Activated CD8-positive, alpha-beta memory T cell treated with anti-CD3 and anti-CD28 coated beads, Interleukin-2, amount 50 U/mL, for 48 hours (primary cell): ENCODE results near the gene MTAP.

Experiments used
- DNase-seq: peaks from one replicate; pipeline ENCODE4 v3.0.0-alpha.2; 2020

The MTAP gene

DNA sequence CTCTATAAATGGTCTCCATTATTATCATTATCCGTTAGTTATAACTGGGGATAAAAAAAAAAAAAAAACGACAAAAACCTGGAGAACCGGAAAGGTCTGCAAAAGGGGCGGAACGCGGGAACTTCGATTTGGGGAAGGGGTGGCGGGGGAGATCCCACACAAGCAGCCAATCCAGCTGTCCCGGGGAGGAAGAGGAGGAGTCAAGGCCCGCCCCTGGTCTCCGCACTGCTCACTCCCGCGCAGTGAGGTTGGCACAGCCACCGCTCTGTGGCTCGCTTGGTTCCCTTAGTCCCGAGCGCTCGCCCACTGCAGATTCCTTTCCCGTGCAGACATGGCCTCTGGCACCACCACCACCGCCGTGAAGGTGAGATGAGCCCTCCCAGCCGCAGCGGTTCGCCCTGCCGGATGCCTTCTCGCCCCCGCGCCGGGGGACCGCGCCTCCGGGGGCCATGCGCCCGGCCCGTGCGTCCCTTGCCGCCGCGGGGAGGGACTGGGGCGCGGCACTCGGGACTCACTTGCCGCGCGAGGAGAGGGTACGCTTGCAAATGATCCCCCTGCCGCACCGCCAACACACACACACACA lies at the start of gene MTAP:
MTAP (plus strand) TSS at position 219 of the 583 bp plus-strand sequence; CDS start at position 332, 113 bp downstream.
- DNase-seq, result peak; percentile 85

GRCh38 chr9:21753523-21753922 lies 48.9 kb upstream of the MTAP start:
- DNase-seq, result no peak

DNA sequence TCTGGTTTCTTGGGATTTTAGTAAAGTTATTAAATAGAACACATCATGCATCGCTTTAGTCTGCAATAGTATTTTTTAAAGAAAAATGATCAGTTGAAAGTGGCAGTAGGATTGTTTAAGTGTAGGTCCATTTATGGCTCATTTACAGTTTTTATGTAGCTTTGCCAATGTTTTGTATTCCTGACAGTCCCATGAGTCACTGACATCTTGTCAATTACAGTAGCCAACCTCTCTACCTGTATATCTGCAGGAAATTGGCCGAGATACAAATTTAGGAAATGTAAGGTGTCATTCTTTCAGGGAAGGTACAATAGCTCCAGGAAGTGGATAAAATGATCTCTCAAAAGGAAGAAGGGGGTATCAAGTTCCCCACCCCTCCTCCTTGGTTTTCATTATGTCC lies 47.7 kb upstream of the MTAP start:
- DNase-seq, result no peak

DNA sequence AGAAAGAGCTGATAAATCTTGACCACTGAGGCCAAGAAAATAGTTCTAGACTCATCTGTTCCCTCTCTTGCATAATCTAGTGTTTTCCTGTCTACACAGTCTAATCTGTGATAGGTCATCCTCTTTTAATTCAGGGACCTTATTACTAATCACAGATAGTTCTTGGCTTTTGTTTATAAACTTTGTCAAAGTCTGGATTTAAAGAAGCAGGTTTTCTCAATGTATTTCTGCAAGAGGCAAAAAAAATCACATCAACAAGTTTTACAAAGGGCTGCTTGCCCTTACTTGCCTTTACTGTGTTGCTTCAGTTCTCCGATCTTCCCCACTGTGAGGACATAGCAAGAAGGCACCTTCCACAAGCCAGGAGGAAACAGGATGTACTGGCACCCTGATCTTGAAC lies 43.9 kb upstream of the MTAP start:
- DNase-seq, result no peak

DNA sequence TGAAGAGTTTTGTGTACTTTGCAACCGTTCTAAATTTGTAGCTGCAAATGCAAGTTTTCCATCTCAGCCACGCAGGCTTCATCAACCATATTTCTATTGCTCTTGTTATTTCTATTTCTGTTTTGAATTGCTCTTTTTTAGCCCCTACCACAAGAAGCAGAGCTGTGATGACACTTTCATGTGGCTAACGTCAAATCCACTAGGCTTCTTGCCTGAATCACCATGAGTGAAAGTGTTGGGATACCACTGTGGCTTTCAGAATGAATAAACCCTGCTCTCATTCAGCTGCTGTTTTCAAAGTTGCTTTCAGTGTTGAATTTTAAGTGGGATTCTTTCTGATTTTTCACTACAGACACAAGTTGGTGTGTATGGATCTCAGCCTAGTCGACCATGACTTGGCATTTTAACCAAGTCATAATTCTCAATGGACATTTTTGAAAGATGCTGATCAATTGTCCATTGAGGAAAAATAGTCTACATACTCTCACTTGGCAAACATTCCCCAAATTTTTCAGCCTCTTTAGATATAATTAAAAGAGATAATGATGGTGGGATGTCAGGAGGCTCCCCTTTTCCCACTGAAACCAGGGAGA lies 41.0 kb upstream of the MTAP start:
- DNase-seq, result no peak

DNA sequence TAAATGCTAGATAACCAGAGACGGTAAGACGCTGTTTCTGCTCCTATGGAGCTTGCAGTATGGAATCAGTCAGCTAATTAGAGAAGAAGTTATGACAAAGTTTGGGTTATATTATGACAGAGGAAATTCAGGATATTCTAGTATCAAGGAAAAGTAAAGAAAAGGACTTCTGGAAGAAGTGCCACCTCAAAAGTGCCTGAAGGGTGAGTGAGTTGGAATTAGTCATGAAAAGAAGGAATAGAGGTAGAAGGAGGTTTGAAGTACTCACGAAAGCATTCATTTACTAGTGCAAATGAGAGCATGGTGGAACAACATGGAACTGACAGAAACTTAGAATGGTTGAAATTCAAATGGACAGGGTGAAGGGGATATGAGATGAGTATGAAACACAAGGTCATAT lies 40.4 kb upstream of the MTAP start:
- DNase-seq, result no peak

DNA sequence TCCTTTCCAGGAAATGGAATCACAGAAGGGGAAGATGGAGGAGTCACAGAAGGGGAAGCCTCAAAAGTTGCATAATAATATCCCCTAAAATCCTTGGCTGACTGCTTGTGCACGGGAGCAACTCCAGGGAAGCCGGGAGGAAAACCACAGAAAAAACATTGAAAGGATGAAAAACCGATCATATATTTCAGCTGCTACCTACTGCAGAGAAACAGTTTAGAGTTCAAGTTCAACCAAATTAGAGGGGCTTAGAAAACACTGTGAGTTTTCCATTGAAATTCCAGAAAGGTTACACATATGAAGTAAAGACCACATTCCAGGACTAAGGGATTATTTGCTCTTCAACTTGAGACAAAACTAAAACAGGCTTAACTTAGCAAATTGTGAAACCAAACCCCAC lies 37.6 kb upstream of the MTAP start:
- no peak for DNase-seq

DNA sequence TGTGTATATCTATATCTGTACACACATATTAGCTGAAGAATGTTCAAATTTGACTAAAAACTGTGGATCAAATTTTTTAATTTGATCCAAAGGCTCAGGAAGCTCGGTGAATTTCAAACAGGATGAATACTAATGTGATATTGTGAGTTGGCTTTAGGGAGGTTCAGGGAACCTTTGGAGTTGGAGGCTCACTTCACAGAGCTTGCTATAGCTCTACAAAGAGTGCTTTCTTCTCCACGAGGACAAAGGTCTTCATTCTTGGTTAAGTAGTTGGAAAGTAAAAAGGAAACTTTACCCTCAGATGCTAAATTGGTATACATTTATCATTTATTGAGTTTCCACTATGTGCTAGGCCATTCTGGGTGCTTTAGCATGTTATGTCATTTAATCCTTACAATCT lies 36.3 kb upstream of the MTAP start:
- no peak for DNase-seq

- no peak for DNase-seq
Measured at GRCh38 chr9:21770871-21771560, 31.4 kb upstream of the MTAP start.

- no peak for DNase-seq
Measured at GRCh38 chr9:21777701-21778100, 24.7 kb upstream of the MTAP start.

- DNase-seq, result no peak
Measured at GRCh38 chr9:21778304-21778703, 24.1 kb upstream of the MTAP start.

- no peak for DNase-seq
Measured at GRCh38 chr9:21779397-21779796, 23.0 kb upstream of the MTAP start.

DNA sequence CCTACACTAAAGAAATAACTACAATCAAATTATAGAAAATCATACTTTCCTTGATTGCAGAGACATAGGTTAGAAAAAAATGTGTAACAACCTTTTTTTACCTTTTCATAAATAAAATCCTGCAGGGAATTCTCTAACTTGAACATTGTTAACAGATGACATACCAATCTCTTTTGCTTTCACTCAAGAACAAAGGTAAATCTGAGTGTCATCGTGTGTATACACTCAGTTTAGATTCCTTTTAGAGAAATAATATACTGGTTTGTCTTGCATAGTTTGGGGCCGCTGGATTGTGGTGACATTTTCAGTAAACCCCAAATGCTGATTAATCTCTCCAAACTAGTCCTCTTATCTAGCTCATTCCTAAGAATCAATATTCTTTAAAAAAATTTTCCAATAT lies 20.8 kb upstream of the MTAP start:
- no peak for DNase-seq

- DNase-seq, result no peak
Measured at GRCh38 chr9:21782205-21782604, 20.2 kb upstream of the MTAP start.

- DNase-seq, result no peak
Measured at GRCh38 chr9:21788752-21789151, 13.7 kb upstream of the MTAP start.

- DNase-seq, result no peak
Measured at GRCh38 chr9:21789541-21790037, 12.8 kb upstream of the MTAP start.

DNA sequence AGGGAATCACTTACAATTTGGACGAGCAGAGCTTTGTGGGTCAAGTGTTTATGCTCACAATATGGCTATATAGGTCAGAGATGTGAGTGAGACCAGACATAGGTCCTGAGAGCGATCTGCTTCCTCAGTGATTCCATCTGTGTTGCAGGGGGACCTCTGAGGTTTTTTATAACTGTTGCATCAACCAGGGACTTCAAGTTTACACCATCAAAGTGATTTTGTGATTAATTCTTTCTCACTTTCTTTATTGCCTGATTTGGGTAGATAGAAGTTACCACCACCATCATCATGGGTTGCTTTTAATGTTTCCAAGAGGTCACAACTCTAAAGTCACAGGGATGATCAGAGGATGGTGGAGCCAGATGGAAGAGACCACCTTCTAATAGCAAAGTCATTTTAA lies 7.0 kb upstream of the MTAP start:
- no peak for DNase-seq

- no peak for DNase-seq
Measured at GRCh38 chr9:21796768-21797167, 5.7 kb upstream of the MTAP start.

DNA sequence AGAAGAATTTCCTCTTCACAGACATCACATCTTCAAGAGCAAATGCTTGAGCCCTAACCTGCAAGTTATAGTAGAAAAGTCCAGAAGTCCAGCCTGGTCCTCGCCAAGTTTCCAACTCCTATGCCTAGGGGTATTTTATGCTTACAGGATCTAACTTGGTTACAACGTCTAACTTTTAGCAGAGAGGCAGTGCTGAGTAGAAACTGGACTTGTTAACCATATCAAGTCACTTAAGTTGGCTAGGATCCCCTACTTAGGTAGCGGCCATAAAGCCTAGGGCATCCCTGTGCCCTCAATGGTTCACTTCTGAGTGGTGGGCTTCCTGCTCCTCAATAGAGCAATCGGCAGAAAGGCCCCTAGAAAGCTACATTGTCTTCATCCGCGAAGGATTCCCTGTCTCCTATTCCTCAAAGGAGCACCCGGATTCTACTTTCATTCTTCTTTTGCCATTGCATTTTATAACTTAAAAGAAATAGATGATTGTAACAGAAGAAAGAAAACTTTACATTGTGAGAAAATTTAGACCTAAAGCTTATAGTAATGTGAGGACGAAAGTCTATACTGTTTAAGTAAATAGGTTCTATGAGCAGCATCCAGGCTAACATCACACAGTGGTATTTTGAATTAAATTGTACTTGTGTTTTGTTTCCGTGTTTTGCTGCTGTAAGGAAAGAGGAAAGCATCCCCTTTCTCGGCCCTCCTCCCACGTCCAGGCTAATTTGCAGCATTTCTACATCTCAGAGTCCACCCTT lies 1.3 kb upstream of the MTAP start:
- no peak for DNase-seq

DNA sequence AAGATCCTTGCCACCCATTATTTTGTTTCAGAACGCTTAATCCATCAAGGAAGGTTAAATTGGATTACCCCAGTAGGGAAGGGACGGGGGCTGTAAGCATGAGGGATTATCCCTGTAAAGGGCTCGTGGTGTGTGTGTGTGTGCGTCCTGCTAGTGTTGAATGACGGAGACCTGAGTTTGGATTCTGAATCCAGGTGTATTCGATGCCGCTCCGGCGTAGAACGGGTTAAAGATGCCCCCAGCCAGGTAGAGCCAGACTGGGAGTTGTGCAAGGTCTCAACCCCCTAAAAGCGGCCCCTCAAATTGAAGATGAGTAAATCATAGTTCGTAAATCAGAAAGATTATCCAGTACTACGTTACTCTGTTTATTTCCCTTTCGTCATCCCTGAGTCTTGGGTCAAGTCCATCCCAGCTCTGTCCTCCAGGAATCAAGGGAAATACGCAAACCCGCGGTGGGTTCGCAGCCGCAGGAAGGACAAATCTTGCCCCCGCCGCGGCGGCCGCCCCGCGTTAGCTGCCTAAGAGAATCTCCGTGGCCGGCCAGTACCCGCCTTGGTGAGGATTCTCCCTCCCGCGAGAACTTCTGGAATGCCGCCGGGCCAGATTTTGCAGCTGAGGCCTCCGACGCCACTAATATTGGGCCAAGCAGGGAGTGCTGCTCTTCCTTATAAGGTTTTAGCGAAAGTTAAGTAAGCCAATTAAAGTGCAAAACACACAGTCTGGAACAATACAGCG lies 586 bp upstream of the MTAP start:
- peak; percentile 67 for DNase-seq

DNA sequence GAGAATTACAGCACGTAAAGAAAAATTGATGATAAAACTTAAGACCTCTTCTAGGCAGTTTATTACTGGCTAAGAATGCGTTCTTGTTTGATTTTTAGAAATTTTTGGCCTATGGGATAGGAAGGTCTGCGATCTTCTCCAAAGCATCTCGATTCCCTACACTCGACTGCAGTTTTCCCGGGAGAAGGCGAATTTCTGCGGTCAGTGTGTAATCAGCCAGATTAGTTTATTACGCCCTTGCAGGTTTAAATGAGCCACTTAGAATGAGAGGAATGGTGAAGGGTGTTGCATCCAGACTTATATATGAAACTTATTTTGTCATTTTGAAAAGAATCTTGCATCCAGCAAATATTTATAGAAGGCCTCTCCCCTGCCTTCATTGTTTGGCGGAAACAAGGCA lies 1.2 kb downstream of the MTAP start:
- no peak for DNase-seq

- DNase-seq, result no peak
Measured at GRCh38 chr9:21804331-21804730, 1.9 kb downstream of the MTAP start.

DNA sequence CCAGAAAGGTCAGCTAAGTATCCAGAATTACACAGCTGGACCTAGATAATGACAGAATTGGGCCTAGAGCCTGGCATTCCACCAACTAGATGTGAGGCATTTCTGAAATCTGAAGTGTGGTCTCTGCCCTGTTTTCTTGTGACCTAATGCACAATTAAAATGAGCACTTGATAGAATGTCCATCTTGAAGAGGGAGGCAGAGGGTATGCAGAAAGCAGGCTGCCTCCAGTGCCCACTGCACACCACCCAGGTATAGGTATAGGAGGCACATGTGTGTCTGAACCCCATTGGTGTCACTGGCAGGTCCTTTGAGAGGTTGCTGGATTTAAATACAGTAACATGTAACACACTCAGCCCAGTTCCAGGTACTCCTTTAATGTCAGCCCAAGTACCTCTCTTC lies 2.4 kb downstream of the MTAP start:
- no peak for DNase-seq
